Lung microvascular endothelial cell (primary cell): ENCODE measurements around the gene ZNF248. TPM values are rescaled to one million over a fixed set of nuclear protein-coding genes. Genes with fewer than 3 reads are reported as not detected.
"Not testable (repeated sequence)": the region's sequence is repeated elsewhere in the genome, so short reads cannot be mapped to it uniquely, and the experiment has no call there.

Source experiments
- DNase-seq, 2 donors: peaks; one replicate each; pipeline versions ENCODE4 v3.0.0 to v3.0.0-alpha.2; 2010; ENCODE audit warnings: low read depth in 2 of 2
- total RNA-seq: library from RNA; depleted of rRNA; stranded (reverse); fragments of >200 nt; gene quantifications from 2 replicates; pipeline ENCODE4 v1.2.1, GENCODE V29; 2014

The ZNF248 gene
- total RNA-seq, result 2.8 and 5.6 TPM in 2 replicates

- peak; percentile 98 to 99 for DNase-seq
Observed at GRCh38 chr10:37857287-37858211, at the start of gene ZNF248. Gene ZNF248 (minus strand): TSS chr10:37857610. CDS start chr10:37856310, 1,300 bp downstream.

- no peak for DNase-seq
Observed at GRCh38 chr10:37906382-37906781, 49.0 kb upstream of the ZNF248 start.

GRCh38 chr10:37896436-37896835 is 39.0 kb upstream of the ZNF248 start:
- no peak for DNase-seq

GRCh38 chr10:37895674-37896073 is 38.3 kb upstream of the ZNF248 start:
- DNase-seq, result no peak

- DNase-seq, result no peak
Observed at GRCh38 chr10:37885850-37886249, 28.4 kb upstream of the ZNF248 start.

- DNase-seq, result no peak
Observed at GRCh38 chr10:37872955-37873354, 15.5 kb upstream of the ZNF248 start.

- no peak for DNase-seq
Observed at GRCh38 chr10:37872283-37872682, 14.9 kb upstream of the ZNF248 start.

- no peak for DNase-seq
Observed at GRCh38 chr10:37871568-37872251, 14.3 kb upstream of the ZNF248 start.

- DNase-seq, result no peak
Observed at GRCh38 chr10:37871143-37871542, 13.7 kb upstream of the ZNF248 start.

GRCh38 chr10:37868796-37869195 is 11.4 kb upstream of the ZNF248 start:
- DNase-seq, result no peak

- no peak for DNase-seq
Observed at GRCh38 chr10:37865957-37866803, 8.8 kb upstream of the ZNF248 start.

GRCh38 chr10:37865264-37865663 is 7.9 kb upstream of the ZNF248 start:
- DNase-seq, result no peak

- DNase-seq, result peak in 1 of 2 donors; percentile 5
Observed at GRCh38 chr10:37860494-37861190, 3.2 kb upstream of the ZNF248 start.

GRCh38 chr10:37859270-37859669 is 1.9 kb upstream of the ZNF248 start:
- not testable (repeated sequence) for DNase-seq

- DNase-seq, result peak in 1 of 2 donors; percentile 20
Observed at GRCh38 chr10:37856881-37857286, 526 bp downstream of the ZNF248 start.

- no peak for DNase-seq
Observed at GRCh38 chr10:37855636-37856035, 1.8 kb downstream of the ZNF248 start.

- DNase-seq, result no peak
Observed at GRCh38 chr10:37854626-37855025, 2.8 kb downstream of the ZNF248 start.

- no peak for DNase-seq
Observed at GRCh38 chr10:37844644-37845043, 12.8 kb downstream of the ZNF248 start.

GRCh38 chr10:37839243-37839642 is 18.2 kb downstream of the ZNF248 start:
- no peak for DNase-seq

GRCh38 chr10:37831495-37832333 is 25.7 kb downstream of the ZNF248 start:
- DNase-seq, result no peak
